Activated B cell treated with CpG ODN at 0.5 μM for 24 hours (primary cell): ENCODE data around the gene SGPL1. TPM values are rescaled to one million over a fixed set of nuclear protein-coding genes. Genes with fewer than 3 reads are reported as not detected.

Experiments used
- ATAC-seq: fragments of 200-7000 bp; cut with Tn5 transposase; one replicate; pipeline ENCODE4 v1.10.0; 2021; ENCODE audit warnings: low read depth, mild to moderate bottlenecking, moderate library complexity
- CTCF ChIA-PET: fragments of 350-600 bp; sonication (Branson Sonifier 250); formaldehyde crosslinking; loops from one replicate; lab custom pipeline; 2021; ENCODE audit warnings: antibody characterized with exemption; lab: Charles Lee
- POLR2A ChIA-PET: fragments of 350-600 bp; sonication (Branson Sonifier 250); formaldehyde crosslinking; loops from one replicate; lab custom pipeline; 2021; ENCODE audit warnings: antibody characterized with exemption; lab: Charles Lee
- DNase-seq: peaks from one replicate; pipeline ENCODE4 v3.0.0; 2022
- H3K27ac Mint-ChIP-seq: one replicate; pipeline ENCODE4 v1.8.0; 2020; ENCODE audit warnings: mixed read lengths
- H3K27me3 Mint-ChIP-seq: one replicate; pipeline ENCODE4 v1.8.0; 2021; ENCODE audit warnings: mixed read lengths
- H3K36me3 Mint-ChIP-seq: one replicate; pipeline ENCODE4 v1.8.0; 2021; ENCODE audit warnings: low read depth, mixed read lengths
- H3K4me1 Mint-ChIP-seq: one replicate; pipeline ENCODE4 v1.8.0; 2021; ENCODE audit warnings: mixed read lengths
- H3K4me3 Mint-ChIP-seq: one replicate; pipeline ENCODE4 v1.8.0; 2020; ENCODE audit warnings: mild to moderate bottlenecking, mixed read lengths
- H3K9me3 Mint-ChIP-seq: one replicate; pipeline ENCODE4 v1.8.0; 2020; ENCODE audit warnings: mixed read lengths
- intact Hi-C: fragments of 100-400 bp; cut with micrococcal nuclease; formaldehyde crosslinking; loops from one replicate; pipeline ENCODE4 v1.15.1; 2024
- total RNA-seq: library from RNA; stranded (reverse); gene quantifications from 2 replicates; pipeline ENCODE4 v1.2.3, GENCODE V29; 2022
- TF ChIP-seq, protein P1 (sequence below): fragments of 200-600 bp; IDR thresholded peaks from one replicate; pipeline ENCODE4 v1.8.0; 2022; ENCODE audit warnings: antibody characterized with exemption, mild to moderate bottlenecking

The SGPL1 gene
- total RNA-seq, 1 donor from 2014 or later = 36.3 TPM

DNA sequence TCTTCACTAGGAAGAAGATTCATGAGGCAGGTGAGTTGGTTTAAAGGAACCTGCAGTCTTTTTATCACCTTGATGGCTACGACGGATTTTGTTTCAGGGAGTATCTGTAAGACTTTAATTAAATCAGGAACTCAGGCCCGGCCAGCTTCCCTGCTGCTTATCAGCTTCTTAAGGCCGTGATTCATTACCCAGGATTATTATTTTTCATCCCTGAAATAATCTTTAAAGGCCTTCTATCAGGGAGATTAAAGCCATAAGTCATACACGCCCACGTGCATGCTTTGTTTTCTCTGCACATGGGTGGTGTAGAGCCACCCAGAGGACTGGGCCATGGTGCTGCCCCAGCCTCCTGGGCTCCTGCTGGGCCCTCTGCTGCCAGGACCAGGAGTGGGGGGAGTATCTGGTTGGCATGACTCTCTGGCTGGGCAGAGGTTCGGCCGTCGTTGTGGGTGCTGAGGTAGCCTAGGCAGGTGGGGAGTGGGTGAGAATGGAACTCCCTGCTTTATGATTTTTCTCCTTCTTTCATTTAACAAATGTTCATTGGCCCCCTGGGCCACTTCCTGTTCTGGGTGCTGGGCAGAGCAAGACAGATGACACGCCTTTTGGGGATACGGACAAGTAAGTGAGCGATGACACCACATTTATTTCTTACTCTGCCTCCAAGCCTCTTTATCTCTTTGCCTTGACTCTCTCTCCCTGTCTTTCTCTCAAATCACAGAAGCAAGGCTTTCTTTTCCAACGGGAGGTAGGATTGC lies 111.6 kb downstream of the SGPL1 start:
- Mint-ChIP-seq H3K4me3 (no peak overlapping the region), H3K4me1 (peaks cover 5% of the 10 kb centered on the region), H3K27me3 (peaks cover 15% of the 10 kb centered on the region), H3K36me3 (no peaks in the 10 kb centered on the region), H3K27ac (no peak overlapping the region), H3K9me3 (no peaks in the 10 kb centered on the region)
- DNase-seq (no peak), ATAC-seq (no peak)
- TF ChIP-seq, protein P1, sequence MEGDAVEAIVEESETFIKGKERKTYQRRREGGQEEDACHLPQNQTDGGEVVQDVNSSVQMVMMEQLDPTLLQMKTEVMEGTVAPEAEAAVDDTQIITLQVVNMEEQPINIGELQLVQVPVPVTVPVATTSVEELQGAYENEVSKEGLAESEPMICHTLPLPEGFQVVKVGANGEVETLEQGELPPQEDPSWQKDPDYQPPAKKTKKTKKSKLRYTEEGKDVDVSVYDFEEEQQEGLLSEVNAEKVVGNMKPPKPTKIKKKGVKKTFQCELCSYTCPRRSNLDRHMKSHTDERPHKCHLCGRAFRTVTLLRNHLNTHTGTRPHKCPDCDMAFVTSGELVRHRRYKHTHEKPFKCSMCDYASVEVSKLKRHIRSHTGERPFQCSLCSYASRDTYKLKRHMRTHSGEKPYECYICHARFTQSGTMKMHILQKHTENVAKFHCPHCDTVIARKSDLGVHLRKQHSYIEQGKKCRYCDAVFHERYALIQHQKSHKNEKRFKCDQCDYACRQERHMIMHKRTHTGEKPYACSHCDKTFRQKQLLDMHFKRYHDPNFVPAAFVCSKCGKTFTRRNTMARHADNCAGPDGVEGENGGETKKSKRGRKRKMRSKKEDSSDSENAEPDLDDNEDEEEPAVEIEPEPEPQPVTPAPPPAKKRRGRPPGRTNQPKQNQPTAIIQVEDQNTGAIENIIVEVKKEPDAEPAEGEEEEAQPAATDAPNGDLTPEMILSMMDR = no peak
- intact Hi-C loops = no loop called here
- ChIA-PET POLR2A (no interaction called here), CTCF (no interaction called here)

DNA sequence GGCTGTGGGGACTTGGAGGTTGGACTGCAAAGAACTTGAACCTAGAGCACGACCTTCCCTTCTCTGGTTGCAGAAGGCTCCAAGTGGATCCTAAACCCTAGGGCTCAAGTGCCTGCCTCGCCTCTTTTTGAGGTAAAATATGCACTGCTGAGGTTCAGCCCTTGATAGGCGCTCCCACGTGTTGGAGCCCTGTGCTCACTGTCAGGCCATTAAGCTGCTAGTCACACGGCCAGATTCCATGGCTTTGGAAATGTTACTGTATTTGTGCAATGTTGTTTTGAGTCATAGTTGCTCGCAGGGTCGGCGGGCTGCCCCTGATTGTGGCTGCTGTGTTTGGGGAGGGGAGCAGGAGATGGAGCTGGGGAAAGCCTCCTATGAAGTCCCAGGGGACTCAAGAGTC lies 112.4 kb downstream of the SGPL1 start:
- no peak overlapping the region for H3K27ac Mint-ChIP-seq
- DNase-seq (no peak), ATAC-seq (no peak)
- ChIA-PET POLR2A (no interaction called here), CTCF (no interaction called here)
- no peak overlapping the region for H3K4me3 Mint-ChIP-seq
- peaks cover 5% of the 10 kb centered on the region for H3K4me1 Mint-ChIP-seq
- intact Hi-C loops = no loop called here
- H3K9me3 Mint-ChIP-seq = no peaks in the 10 kb centered on the region
- peaks cover 14% of the 10 kb centered on the region for H3K27me3 Mint-ChIP-seq
- H3K36me3 Mint-ChIP-seq = no peaks in the 10 kb centered on the region
- TF ChIP-seq, protein P1 = no peak

DNA sequence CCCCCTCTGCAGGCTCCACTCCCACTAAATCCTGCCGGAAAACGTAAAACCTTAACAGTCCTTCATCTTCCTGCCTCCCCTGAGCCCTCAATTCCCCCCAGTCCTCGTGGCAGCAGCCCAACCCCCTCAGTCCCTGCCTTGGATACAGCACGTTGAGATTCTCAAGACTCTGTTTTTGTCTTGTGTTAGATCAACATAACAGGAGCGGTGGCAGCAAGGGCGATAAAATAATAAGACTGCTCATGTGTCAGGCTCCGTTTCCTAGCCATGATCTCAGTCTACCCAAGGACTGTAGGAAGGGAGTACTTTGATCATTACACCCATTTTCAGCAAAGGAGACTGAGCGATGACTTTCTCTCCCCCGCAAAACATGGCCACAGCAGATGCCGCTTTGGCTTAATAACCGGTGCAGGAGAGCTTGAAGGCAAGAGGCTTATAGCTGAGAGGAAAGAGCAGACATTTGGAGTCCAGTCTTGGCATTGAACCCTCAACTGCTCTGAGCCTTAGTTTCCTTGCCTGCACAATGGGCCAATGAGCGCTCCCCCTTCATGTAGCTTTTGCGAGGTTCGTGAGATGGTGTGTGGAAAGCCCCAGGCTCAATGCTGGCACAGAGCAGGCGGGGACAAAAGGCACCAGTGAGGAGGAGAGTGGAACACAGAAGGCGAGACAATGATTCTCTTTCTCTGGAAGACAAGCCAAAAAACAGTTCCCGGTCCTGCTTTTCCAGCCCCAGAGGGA lies 114.7 kb downstream of the SGPL1 start:
- POLR2A ChIA-PET = no interaction called here
- CTCF ChIA-PET = no interaction called here
- H3K27ac Mint-ChIP-seq = no peak overlapping the region
- H3K4me1 Mint-ChIP-seq = peaks cover 2% of the 10 kb centered on the region
- ATAC-seq = no peak
- H3K27me3 Mint-ChIP-seq = peaks cover 6% of the 10 kb centered on the region
- H3K36me3 Mint-ChIP-seq = no peaks in the 10 kb centered on the region
- intact Hi-C loops = no loop called here
- TF ChIP-seq, protein P1 = no peak
- no peak for DNase-seq
- no peak overlapping the region for H3K4me3 Mint-ChIP-seq
- H3K9me3 Mint-ChIP-seq = no peaks in the 10 kb centered on the region

Other genes with a start within 250 kb of the SGPL1 start
- gene PRF1, start 213.2 kb upstream of the SGPL1 start, total RNA-seq = 0.53 and 0.61 TPM in 2 replicates
- 0.04 TPM in 1 of 2 replicates, not detected in the other for gene ADAMTS14, start 143.4 kb upstream of the SGPL1 start, total RNA-seq
- gene TBATA, start 30.6 kb upstream of the SGPL1 start, total RNA-seq = not detected in 2 replicates
- 37.3 and 41.4 TPM in 2 replicates for gene PCBD1, start 72.6 kb downstream of the SGPL1 start, total RNA-seq